ENCODE measurements around the gene SARM1. TPM values are rescaled to one million over a fixed set of nuclear protein-coding genes. Genes with fewer than 3 reads are reported as not detected.

Gene SARM1
- total and polyA plus RNA-seq, 2 of the 8 experiments (the other 6 are each of a cell fraction or from before 2014, with no cell fraction given) = 5.8 to 9.2 TPM

DNA sequence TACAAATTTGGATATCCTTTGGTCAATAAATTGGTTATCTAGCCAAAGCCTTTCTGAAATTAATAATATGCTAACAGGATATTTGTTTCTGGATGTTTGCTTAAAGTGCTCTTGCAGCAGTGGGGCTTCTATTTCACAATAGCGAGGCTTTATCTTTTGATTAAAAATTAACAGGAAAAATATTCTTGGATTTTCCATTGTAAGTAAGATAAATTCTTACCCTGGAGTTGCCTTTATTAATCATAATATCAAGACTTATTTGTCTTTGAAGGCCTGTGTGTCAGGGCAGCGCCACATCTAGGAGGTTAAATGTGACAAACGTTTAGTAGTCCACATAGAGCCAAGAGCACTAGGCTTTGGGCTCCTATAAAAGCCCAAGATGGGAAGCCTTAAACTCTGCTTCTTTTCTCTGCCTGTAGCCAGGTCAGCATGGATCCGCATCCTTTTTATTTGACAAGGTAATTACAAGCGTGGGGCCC, 47.2 kb upstream of the SARM1 start:
- CTCF ChIA-PET (ENCODE audit: partially characterized antibody) = no interaction called here
- 84% methylated on average over 5 of the region's 5 CpGs; no CpG with 5 or more reads in 1 of the 2 experiments for WGBS, 2 experiments (ENCODE audit: extremely low coverage in 1 of 2, insufficient coverage in 1 of 2, insufficient read length in 1 of 2, insufficient replicate concordance in 2 of 2, low coverage in 1 of 2, low lambda C conversion rate in 2 of 2, missing lambda C conversion rate in 1 of 2)
- Histone ChIP-seq H2AFZ (ENCODE audit: low read length) (no peak overlapping the region), H3K14ac (ENCODE audit: insufficient read length) (no peak overlapping the region), H3K9me3 (ENCODE audit: insufficient read depth in 2 of 2, low read depth in 1 of 2, low read length in 1 of 2) (no peaks in the 10 kb centered on the region), H3K23me2 (ENCODE audit: low read depth, low read length) (peaks cover 2% of the 10 kb centered on the region; the same call in 1 of the 2 replicates), H3K36me3 (ENCODE audit: control insufficient read depth in 2 of 4, insufficient read depth in 4 of 4, low read length in 3 of 4) (peaks cover 10 to 43% (median 30%) of the 10 kb centered on the region in 4 experiments), H4K20me1 (replicated peaks in 1 of 2; ENCODE audit: control insufficient read depth in 1 of 2, insufficient read depth in 2 of 2, low read length in 2 of 2) (peaks cover 6 to 22% of the 10 kb centered on the region in 2 experiments), H2BK20ac (ENCODE audit: low read length) (no peak overlapping the region), H3K56ac (replicated peaks; ENCODE audit: insufficient read length, low read depth, low read length) (no peak overlapping the region), H3K18ac (ENCODE audit: extremely low read depth, low read length) (no peak overlapping the region), H3K9ac (replicated peaks in 1 of 4; ENCODE audit: extremely low read depth in 1 of 4, low read depth in 3 of 4, low read length in 3 of 4) (no peak overlapping the region), H3K4me3 (ENCODE audit: extremely low read depth in 1 of 4, insufficient read depth in 2 of 4, low read depth in 3 of 4, low read length in 4 of 4) (no peak overlapping the region), H3K27ac (ENCODE audit: low read depth, low read length) (no peak overlapping the region), H2BK15ac (ENCODE audit: low read length) (no peak overlapping the region), H3K4me1 (replicated peaks in 1 of 4; ENCODE audit: control insufficient read depth in 3 of 4, insufficient read depth in 4 of 4, low read length in 3 of 4) (peaks cover 0 to 7% (median 3%) of the 10 kb centered on the region in 4 experiments; a peak in 2 of 7 replicates), H2BK12ac (ENCODE audit: low read depth, low read length) (no peak overlapping the region), H2BK120ac (replicated peaks; ENCODE audit: low read depth, low read length) (no peak overlapping the region), H3K79me1 (ENCODE audit: low read depth, low read length) (0 out of 2 replicates have a peak, but pooled peaks cover 4% of the 10 kb centered on the region), H3K4ac (replicated peaks; ENCODE audit: insufficient read length, low read depth, low read length) (no peak overlapping the region), H2BK5ac (ENCODE audit: low read depth, low read length) (no peak overlapping the region), H2AK5ac (ENCODE audit: low read depth, low read length) (no peak overlapping the region), H4K5ac (ENCODE audit: insufficient read length, low read depth, low read length) (no peak overlapping the region), H4K91ac (replicated peaks; ENCODE audit: insufficient read length, low read length) (no peak overlapping the region), H3K23ac (ENCODE audit: insufficient read length) (no peak overlapping the region), H3K4me2 (ENCODE audit: insufficient read depth in 1 of 2, low read depth in 2 of 2, low read length in 2 of 2) (no peak overlapping the region), H4K8ac (ENCODE audit: extremely low read depth, insufficient read depth, low read length) (no peak overlapping the region), H3K27me3 (replicated peaks in 1 of 4; ENCODE audit: control insufficient read depth in 3 of 4, extremely low read depth in 1 of 4, insufficient read depth in 3 of 4, low read length in 3 of 4) (no peaks in the 10 kb centered on the region), H3K79me2 (ENCODE audit: control insufficient read depth in 1 of 2, insufficient read depth in 2 of 2, low read length in 2 of 2) (peaks cover 38 to 75% of the 10 kb centered on the region in 2 experiments)
- FAIRE-seq (no peak), DNase-seq (ENCODE audit: low read depth in 1 of 2, low spot score in 2 of 2) (peak in 1 of 2 experiments; percentile 13)
- POLR2A ChIA-PET (ENCODE audit: partially characterized antibody) = interaction anchor here (2.1 kb wide), 1 partner anchor 11 kb away, joined by 6 read pairs; no protein-coding TSS in a partner anchor
- TF ChIP-seq SIX5 (IDR thresholded peaks at IDR 0.05; ENCODE audit: low read depth, low read length) = no peak
- no peak for TF ChIP-seq SUZ12 (IDR thresholded peaks at IDR 0.05; ENCODE audit: low read length)
- TF ChIP-seq TBP (IDR thresholded peaks at IDR 0.05; ENCODE audit: low read depth, low read length) = no peak
- no peak for TF ChIP-seq TAF1 (IDR thresholded peaks at IDR 0.05; ENCODE audit: low read depth, low read length)
- no peak for TF ChIP-seq CEBPB (IDR thresholded peaks at IDR 0.05; ENCODE audit: low read depth, low read length)
- TF ChIP-seq BCL11A (IDR thresholded peaks at IDR 0.05; ENCODE audit: low read depth in 2 of 2, low read length in 2 of 2) = no peak
- no peak for TF ChIP-seq FOSL1 (IDR thresholded peaks at IDR 0.05; ENCODE audit: insufficient read depth, low read depth, low read length)
- TF ChIP-seq ZNF274 (IDR thresholded peaks at IDR 0.05; ENCODE audit: borderline replicate concordance, extremely low read depth, low read length) = no peak
- TF ChIP-seq ATF3 (IDR thresholded peaks at IDR 0.05; ENCODE audit: insufficient read depth, low read depth, low read length) = no peak
- no peak for TF ChIP-seq CTBP2 (IDR thresholded peaks at IDR 0.05; ENCODE audit: borderline replicate concordance, insufficient read depth, insufficient read length, low read length)
- no peak for TF ChIP-seq POU5F1 (IDR thresholded peaks at IDR 0.05; ENCODE audit: low read depth, low read length)
- no peak for TF ChIP-seq CBX5 (IDR thresholded peaks at IDR 0.05; ENCODE audit: low read depth, low read length)
- no peak for TF ChIP-seq SRF (IDR thresholded peaks at IDR 0.05; ENCODE audit: low read depth, low read length)
- TF ChIP-seq TAF7 (optimal IDR thresholded peaks at IDR 0.05; ENCODE audit: borderline replicate concordance, low read depth, low read length) = no peak

Measured in H1 (cell line).